Measurements from ENCODE around the gene MINK1.
"Not testable (repeated sequence)": the region's sequence is repeated elsewhere in the genome, so short reads cannot be mapped to it uniquely, and the experiment has no call there.

The MINK1 gene

GRCh38 chr17:4901108-4901647 lies 68.0 kb downstream of the MINK1 start:
- no peak for DNase-seq

- peak; percentile 86 for DNase-seq
Measured at GRCh38 chr17:4901648-4902344, 68.7 kb downstream of the MINK1 start.

- no peak for DNase-seq
Measured at GRCh38 chr17:4902540-4902939, 69.4 kb downstream of the MINK1 start.

GRCh38 chr17:4903051-4903818 lies 70.1 kb downstream of the MINK1 start, which contains the start of gene CHRNE:
CHRNE (minus strand) TSS chr17:4903098; CDS start chr17:4903063, 35 bp downstream.
- peak; percentile 80 for DNase-seq

- DNase-seq, result not testable (repeated sequence)
Measured at GRCh38 chr17:4906642-4907041, 73.5 kb downstream of the MINK1 start.

- DNase-seq, result no peak
Measured at GRCh38 chr17:4908301-4908700, 75.2 kb downstream of the MINK1 start.

- peak; percentile 92 for DNase-seq
Measured at GRCh38 chr17:4908711-4909496, 75.8 kb downstream of the MINK1 start.

- DNase-seq, result no peak
Measured at GRCh38 chr17:4913994-4914393, 80.9 kb downstream of the MINK1 start.

GRCh38 chr17:4914551-4914950 lies 81.4 kb downstream of the MINK1 start:
- DNase-seq, result not testable (repeated sequence)

GRCh38 chr17:4919511-4920047 lies 86.4 kb downstream of the MINK1 start:
- no peak for DNase-seq

GRCh38 chr17:4920351-4921048 lies 87.4 kb downstream of the MINK1 start:
- DNase-seq, result no peak

- no peak for DNase-seq
Measured at GRCh38 chr17:4921320-4921719, 88.2 kb downstream of the MINK1 start.

GRCh38 chr17:4926577-4927335 lies 93.6 kb downstream of the MINK1 start:
- DNase-seq, result not testable (repeated sequence)

GRCh38 chr17:4928881-4929280 lies 95.7 kb downstream of the MINK1 start:
- no peak for DNase-seq

GRCh38 chr17:4931963-4932362 lies 98.8 kb downstream of the MINK1 start, which contains the start of gene GP1BA:
GP1BA (plus strand) TSS chr17:4932277; CDS start chr17:4932605, 328 bp downstream.
- DNase-seq, result no peak

- DNase-seq, result no peak
Measured at GRCh38 chr17:4932756-4933155, 99.6 kb downstream of the MINK1 start.

- DNase-seq, result no peak
Measured at GRCh38 chr17:4933646-4934045, 100.5 kb downstream of the MINK1 start.

- DNase-seq, result no peak
Measured at GRCh38 chr17:4934173-4934979, 101.2 kb downstream of the MINK1 start.

- no peak for DNase-seq
Measured at GRCh38 chr17:4935650-4936049, 102.5 kb downstream of the MINK1 start.

- DNase-seq, result no peak
Measured at GRCh38 chr17:4936436-4936835, 103.3 kb downstream of the MINK1 start.

Data from right forelimb (tissue), 1 donor.